ENCODE data around the gene TREM2.

TREM2 gene

GRCh38 chr6:41156771-41157170, 6.1 kb downstream of the TREM2 start:
- H3K36me3 ChIP-seq: no peaks in the 10 kb centered on the region
- DNase-seq: no peak
- H3K9me3 ChIP-seq (ENCODE audit: severe bottlenecking): no peaks in the 10 kb centered on the region
- no peaks in the 10 kb centered on the region for H3K27me3 ChIP-seq (ENCODE audit: insufficient read depth, low read depth, severe bottlenecking)
- H3K27ac ChIP-seq: no peak overlapping the region
- H3K4me3 ChIP-seq (ENCODE audit: low read depth, low read length): no peak overlapping the region
- TF ChIP-seq CTCF (IDR thresholded peaks at IDR 0.05; ENCODE audit: low read depth, low read length): no peak

GRCh38 chr6:41156001-41156400, 6.9 kb downstream of the TREM2 start:
- Histone ChIP-seq H3K9me3 (ENCODE audit: severe bottlenecking) (no peaks in the 10 kb centered on the region), H3K27me3 (ENCODE audit: insufficient read depth, low read depth, severe bottlenecking) (no peaks in the 10 kb centered on the region), H3K27ac (no peak overlapping the region), H3K36me3 (no peaks in the 10 kb centered on the region), H3K4me3 (ENCODE audit: low read depth, low read length) (no peak overlapping the region)
- no peak for DNase-seq
- no peak for TF ChIP-seq CTCF (IDR thresholded peaks at IDR 0.05; ENCODE audit: low read depth, low read length)

GRCh38 chr6:41155132-41155805, 7.6 kb downstream of the TREM2 start:
- Histone ChIP-seq H3K36me3 (no peaks in the 10 kb centered on the region), H3K9me3 (ENCODE audit: severe bottlenecking) (no peaks in the 10 kb centered on the region), H3K27me3 (ENCODE audit: insufficient read depth, low read depth, severe bottlenecking) (no peaks in the 10 kb centered on the region), H3K4me3 (ENCODE audit: low read depth, low read length) (no peak overlapping the region), H3K27ac (no peak overlapping the region)
- no peak for TF ChIP-seq CTCF (IDR thresholded peaks at IDR 0.05; ENCODE audit: low read depth, low read length)
- no peak for DNase-seq

- Histone ChIP-seq H3K27me3 (ENCODE audit: insufficient read depth, low read depth, severe bottlenecking) (no peaks in the 10 kb centered on the region), H3K4me3 (ENCODE audit: low read depth, low read length) (no peak within 1 kb of the TSS), H3K27ac (no peak within 1 kb of the TSS), H3K9me3 (ENCODE audit: severe bottlenecking) (no peaks in the 10 kb centered on the region), H3K36me3 (no peaks in the 10 kb centered on the region)
- DNase-seq: no peak
- no peak for TF ChIP-seq CTCF (IDR thresholded peaks at IDR 0.05; ENCODE audit: low read depth, low read length)
Observed at GRCh38 chr6:41153992-41154625, 8.8 kb downstream of the TREM2 start, which contains the start of gene TREML1. Gene TREML1 (minus strand): TSS chr6:41154347. CDS start chr6:41154288, 59 bp downstream.

GRCh38 chr6:41153451-41153850, 9.5 kb downstream of the TREM2 start:
- Histone ChIP-seq H3K36me3 (no peaks in the 10 kb centered on the region), H3K27me3 (ENCODE audit: insufficient read depth, low read depth, severe bottlenecking) (no peaks in the 10 kb centered on the region), H3K27ac (no peak overlapping the region), H3K9me3 (ENCODE audit: severe bottlenecking) (no peaks in the 10 kb centered on the region), H3K4me3 (ENCODE audit: low read depth, low read length) (no peak overlapping the region)
- DNase-seq: no peak
- TF ChIP-seq CTCF (IDR thresholded peaks at IDR 0.05; ENCODE audit: low read depth, low read length): no peak

All from WERI-Rb-1 (cell line).